Gastrocnemius medialis (tissue), 4 donors: ENCODE data around the gene MYO1D. TPM values are rescaled to one million over a fixed set of nuclear protein-coding genes. Genes with fewer than 3 reads are reported as not detected.

Source experiments
- ATAC-seq, 2 donors: fragments of 150-250 bp; one replicate each; pipeline ENCODE4 v1.9.1; 2016
- DNase-seq, 2 donors: peaks; one replicate each; pipeline ENCODE4 v3.0.0-alpha.2; 2019
- H3K27ac ChIP-seq, 4 donors: fragments of 200-600 bp; sonication (generic); 1 replicate in 1 of 4; 2 replicates in 3 of 4; pipeline ENCODE4 v1.5.1; 2016 to 2018; ENCODE audit warnings: mild to moderate bottlenecking in 2 of 4, moderate library complexity in 1 of 4
- H3K27me3 ChIP-seq, 3 donors: fragments of 200-600 bp; sonication (generic) in 2 of 3; 1 replicate in 1 of 3; 2 replicates in 2 of 3; pipeline versions ENCODE4 v1.5.1 to v1.6.0; 2016 to 2019; ENCODE audit warnings: mild to moderate bottlenecking in 1 of 3, moderate library complexity in 1 of 3
- H3K36me3 ChIP-seq, 2 donors: fragments of 200-600 bp; sonication (generic) in 1 of 2; one replicate each; pipeline ENCODE4 v1.5.1; 2017 to 2018
- H3K4me1 ChIP-seq, 2 donors: fragments of 200-600 bp; sonication (generic) in 1 of 2; one replicate each; pipeline ENCODE4 v1.5.1; 2016 to 2017; ENCODE audit warnings: mild to moderate bottlenecking in 2 of 2
- H3K4me3 ChIP-seq, 4 donors: fragments of 200-600 bp; sonication (generic) in 3 of 4; 1 replicate in 1 of 4; 2 replicates in 3 of 4; pipeline ENCODE4 v1.5.1; 2016 to 2019; ENCODE audit warnings: mild to moderate bottlenecking in 2 of 4
- H3K9me3 ChIP-seq, 3 donors: fragments of 200-600 bp; sonication (generic) in 2 of 3; 1 replicate in 1 of 3; 2 replicates in 2 of 3; pipeline ENCODE4 v1.5.1; 2016 to 2019
- CTCF ChIP-seq, 5 experiments: fragments of 450-650 bp in 3 of 5; fragments of 200-600 bp in 2 of 5; sonication (generic) in 2 of 5; IDR thresholded peaks in 4 of 5; conservative IDR thresholded peaks in 1 of 5; 1 replicate in 4 of 5; 2 replicates in 1 of 5; pipeline ENCODE4 v1.5.1; 2016 to 2019; ENCODE audit warnings: antibody characterized with exemption in 5 of 5, mild to moderate bottlenecking in 3 of 5, moderate library complexity in 3 of 5
- POLR2A ChIP-seq, 2 donors: fragments of 450-650 bp; IDR thresholded peaks; one replicate each; pipeline ENCODE4 v1.6.1; 2017; ENCODE audit warnings: antibody characterized with exemption in 2 of 2, mild to moderate bottlenecking in 2 of 2, moderate library complexity in 2 of 2
- in situ Hi-C, 4 donors: fragments of 200-750 bp; cut with MboI; loops; one replicate each; pipeline versions ENCODE4 v1.15.0 to v1.8.0; 2017; ENCODE audit warnings: low sequenced_read_pairs in 4 of 4
- intact Hi-C: fragments of 100-400 bp; cut with DNase I; formaldehyde crosslinking; loops from one replicate; pipeline ENCODE4 v1.15.1; 2023; ENCODE audit warnings: low total_unique reads
- total RNA-seq, 4 donors: library from RNA; depleted of rRNA; stranded (reverse); fragments of >200 nt; gene quantifications; one replicate each; pipeline versions ENCODE4 v1.1.0 to v1.2.3, GENCODE V29; 2016

MYO1D gene
- total RNA-seq, 4 donors from 2014 or later = 5.8 to 20.1 (median 7.8) TPM

GRCh38 chr17:32485261-32486110 is 391.4 kb downstream of the MYO1D start:
- in situ Hi-C loops = loop anchor here in 1 of 4 donors (25.0 kb wide), 1 partner anchor 402 kb away; the partner anchor contains the start of gene MYO1D
- no peaks in the 10 kb centered on the region for H3K9me3 ChIP-seq
- peaks cover 0 to 28% of the 10 kb centered on the region in 2 donors for H3K36me3 ChIP-seq
- no peaks in the 10 kb centered on the region for H3K27me3 ChIP-seq
- peak overlapping the region; percentile 48 to 75 (median 55) for H3K4me3 ChIP-seq
- TF ChIP-seq POLR2A (IDR thresholded peaks at IDR 0.05) = no peak
- TF ChIP-seq CTCF (IDR thresholded peaks at IDR 0.05 in 4 of 5, conservative IDR thresholded peaks at IDR 0.05 in 1 of 5) = no peak
- H3K27ac ChIP-seq = peak overlapping the region; percentile 79 to 93 (median 86)
- peaks cover 12 to 26% of the 10 kb centered on the region in 2 donors for H3K4me1 ChIP-seq
- intact Hi-C loops = loop anchor here (5.0 kb wide), 1 partner anchor 272 kb away; no protein-coding TSS in a partner anchor
- no peak for DNase-seq
- no peak for ATAC-seq

DNA sequence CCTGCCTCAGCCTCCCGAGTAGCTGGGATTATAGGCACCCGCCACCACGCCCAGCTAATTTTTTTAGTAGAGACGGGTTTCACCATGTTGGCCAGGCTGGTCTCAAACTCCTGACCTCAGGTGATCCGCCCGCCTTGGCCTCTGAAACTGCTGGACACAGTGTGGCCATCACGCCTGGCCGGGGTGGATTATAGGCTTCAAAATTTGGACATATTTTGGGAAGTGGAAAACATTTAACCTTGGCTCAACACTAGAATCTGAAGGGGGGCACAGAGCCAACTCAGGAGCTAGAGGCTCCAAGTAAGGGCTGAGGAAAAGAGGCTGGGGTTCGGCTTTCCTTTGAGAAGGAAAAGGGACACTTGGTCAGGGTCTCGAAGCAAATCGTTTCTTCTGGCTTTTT is 392.3 kb downstream of the MYO1D start:
- Histone ChIP-seq H3K36me3 (peaks cover 0 to 37% of the 10 kb centered on the region in 2 donors), H3K4me1 (peaks cover 12 to 26% of the 10 kb centered on the region in 2 donors), H3K4me3 (no peak overlapping the region), H3K9me3 (no peaks in the 10 kb centered on the region), H3K27ac (peak overlapping the region in 1 of 4 donors; percentile 64), H3K27me3 (no peaks in the 10 kb centered on the region)
- TF ChIP-seq CTCF (IDR thresholded peaks at IDR 0.05 in 4 of 5, conservative IDR thresholded peaks at IDR 0.05 in 1 of 5) (no peak), POLR2A (IDR thresholded peaks at IDR 0.05) (no peak)
- DNase-seq (no peak), ATAC-seq (no peak)
- in situ Hi-C loops = loop anchor here in 1 of 4 donors (25.0 kb wide), 1 partner anchor 403 kb away; the partner anchor contains the start of gene MYO1D
- intact Hi-C loops = loop anchor here (5.0 kb wide), 2 partner anchors 132 to 273 kb away; partner anchors contain the start of gene ZNF207

DNA sequence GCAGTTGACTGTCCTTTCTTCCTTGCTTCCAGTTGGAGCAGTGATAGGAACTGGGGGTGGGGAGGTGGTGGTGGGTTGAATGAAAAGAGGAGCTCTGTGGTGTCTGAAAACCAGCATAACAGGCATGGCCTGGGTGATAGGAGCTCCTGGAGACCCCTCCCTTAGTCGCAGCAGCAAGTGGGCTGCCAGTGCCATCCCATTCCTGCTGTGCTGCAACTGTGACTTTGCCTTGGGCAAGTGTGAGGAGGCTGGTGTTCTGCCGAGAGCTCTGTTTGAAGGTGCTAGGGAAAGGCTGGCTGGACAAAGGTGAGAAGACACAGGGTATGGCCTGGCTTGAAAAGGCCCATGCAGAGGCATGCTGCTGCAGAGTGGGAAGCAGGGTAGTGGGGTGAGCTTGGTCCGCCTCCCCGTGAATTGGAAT is 392.9 kb downstream of the MYO1D start:
- intact Hi-C loops = loop anchor here (5.0 kb wide), 1 partner anchor 132 kb away; the partner anchor contains the start of gene ZNF207
- peaks cover 12 to 30% of the 10 kb centered on the region in 2 donors for H3K4me1 ChIP-seq
- no peaks in the 10 kb centered on the region for H3K9me3 ChIP-seq
- in situ Hi-C loops = loop anchor here in 1 of 4 donors (25.0 kb wide), 1 partner anchor 403 kb away; the partner anchor contains the start of gene MYO1D
- H3K27me3 ChIP-seq = no peaks in the 10 kb centered on the region
- DNase-seq (no peak), ATAC-seq (no peak)
- H3K36me3 ChIP-seq = peaks cover 0 to 42% of the 10 kb centered on the region in 2 donors
- H3K27ac ChIP-seq = peak overlapping the region; percentile 19 to 64 (median 37)
- H3K4me3 ChIP-seq = no peak overlapping the region
- TF ChIP-seq CTCF (IDR thresholded peaks at IDR 0.05 in 4 of 5, conservative IDR thresholded peaks at IDR 0.05 in 1 of 5) = no peak
- no peak for TF ChIP-seq POLR2A (IDR thresholded peaks at IDR 0.05)

DNA sequence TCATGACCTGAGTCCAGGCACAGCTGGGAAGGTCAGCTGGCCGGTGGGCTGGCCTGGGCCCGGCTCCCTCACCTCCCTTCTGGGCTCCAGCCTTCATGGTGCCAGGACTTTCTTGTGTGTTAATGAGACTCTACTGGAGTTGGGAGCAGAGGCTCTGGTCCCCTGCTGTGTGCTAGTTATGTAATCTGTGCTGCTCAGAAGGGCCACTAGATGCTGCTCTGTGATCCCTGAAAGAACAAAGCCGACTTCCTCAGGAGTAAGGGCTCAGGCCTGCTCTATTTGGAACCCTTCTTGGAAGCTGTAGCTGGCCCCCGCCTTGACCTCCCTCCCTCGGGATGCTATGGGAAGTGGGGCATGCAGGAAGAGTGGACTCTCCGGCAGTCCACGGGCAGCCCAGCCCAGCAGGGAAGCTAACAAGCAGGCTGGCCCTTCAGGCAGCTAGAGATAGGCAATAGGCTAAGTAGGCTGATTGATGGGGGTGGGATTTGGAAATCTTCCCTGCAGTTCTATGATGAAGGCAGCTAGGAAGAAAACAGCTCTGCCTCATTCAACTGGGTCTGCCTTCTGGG is 393.4 kb downstream of the MYO1D start:
- DNase-seq (peak in 1 of 2 donors; percentile 61), ATAC-seq (peak in 1 of 2 donors; percentile 9)
- peak overlapping the region; percentile 19 to 64 (median 37) for H3K27ac ChIP-seq
- intact Hi-C loops (loop anchor here (5.0 kb wide), 1 partner anchor 131 kb away; the partner anchor contains the start of gene ZNF207), in situ Hi-C loops (loop anchor here in 1 of 4 donors (25.0 kb wide), 1 partner anchor 404 kb away; the partner anchor contains the start of gene MYO1D)
- no peak for TF ChIP-seq POLR2A (IDR thresholded peaks at IDR 0.05)
- peak; percentile 18 to 55 (median 48) for TF ChIP-seq CTCF (IDR thresholded peaks at IDR 0.05 in 4 of 5, conservative IDR thresholded peaks at IDR 0.05 in 1 of 5)
- no peak overlapping the region for H3K4me3 ChIP-seq
- no peaks in the 10 kb centered on the region for H3K27me3 ChIP-seq
- H3K36me3 ChIP-seq = peaks cover 0 to 47% of the 10 kb centered on the region in 2 donors
- peaks cover 12 to 30% of the 10 kb centered on the region in 2 donors for H3K4me1 ChIP-seq
- no peaks in the 10 kb centered on the region for H3K9me3 ChIP-seq
